ENCODE measurements around the gene HS6ST3.

Gene HS6ST3

GRCh38 chr13:96783511-96783910 lies 693.6 kb downstream of the HS6ST3 start:
- Histone ChIP-seq H3K9ac (ENCODE audit: low read length) (no peak overlapping the region), H3K4me1 (ENCODE audit: control insufficient read depth, insufficient read depth, low read length) (no peaks in the 10 kb centered on the region), H3K27ac (ENCODE audit: low read depth, low read length) (no peak overlapping the region), H3K27me3 (ENCODE audit: control insufficient read depth, insufficient read depth, low read length) (no peaks in the 10 kb centered on the region), H3K36me3 (ENCODE audit: control insufficient read depth, insufficient read depth, low read length) (no peaks in the 10 kb centered on the region), H3K9me3 (ENCODE audit: control insufficient read depth, insufficient read depth, low read depth, low read length) (no peaks in the 10 kb centered on the region; the same call in 1 of the 2 replicates), H3K4me3 (ENCODE audit: low read depth, low read length) (no peak overlapping the region)

GRCh38 chr13:96785986-96786385 lies 696.1 kb downstream of the HS6ST3 start:
- Histone ChIP-seq H3K36me3 (ENCODE audit: control insufficient read depth, insufficient read depth, low read length) (no peaks in the 10 kb centered on the region), H3K9ac (ENCODE audit: low read length) (no peak overlapping the region), H3K27ac (ENCODE audit: low read depth, low read length) (no peak overlapping the region), H3K4me1 (ENCODE audit: control insufficient read depth, insufficient read depth, low read length) (no peaks in the 10 kb centered on the region), H3K4me3 (ENCODE audit: low read depth, low read length) (no peak overlapping the region), H3K9me3 (ENCODE audit: control insufficient read depth, insufficient read depth, low read depth, low read length) (no peaks in the 10 kb centered on the region), H3K27me3 (ENCODE audit: control insufficient read depth, insufficient read depth, low read length) (no peaks in the 10 kb centered on the region)

- H3K27ac ChIP-seq (ENCODE audit: low read depth, low read length): no peak overlapping the region
- H3K4me3 ChIP-seq (ENCODE audit: low read depth, low read length): no peak overlapping the region
- H3K36me3 ChIP-seq (ENCODE audit: control insufficient read depth, insufficient read depth, low read length): no peaks in the 10 kb centered on the region
- no peak overlapping the region for H3K9ac ChIP-seq (ENCODE audit: low read length)
- H3K27me3 ChIP-seq (ENCODE audit: control insufficient read depth, insufficient read depth, low read length): no peaks in the 10 kb centered on the region
- no peaks in the 10 kb centered on the region for H3K9me3 ChIP-seq (ENCODE audit: control insufficient read depth, insufficient read depth, low read depth, low read length)
- no peaks in the 10 kb centered on the region for H3K4me1 ChIP-seq (ENCODE audit: control insufficient read depth, insufficient read depth, low read length)
Measured at GRCh38 chr13:96792188-96792587, 702.3 kb downstream of the HS6ST3 start.

GRCh38 chr13:96792736-96793403 lies 703.0 kb downstream of the HS6ST3 start:
- Histone ChIP-seq H3K27me3 (ENCODE audit: control insufficient read depth, insufficient read depth, low read length) (no peaks in the 10 kb centered on the region), H3K4me3 (ENCODE audit: low read depth, low read length) (no peak overlapping the region), H3K36me3 (ENCODE audit: control insufficient read depth, insufficient read depth, low read length) (no peaks in the 10 kb centered on the region), H3K27ac (ENCODE audit: low read depth, low read length) (no peak overlapping the region), H3K4me1 (ENCODE audit: control insufficient read depth, insufficient read depth, low read length) (no peaks in the 10 kb centered on the region), H3K9me3 (ENCODE audit: control insufficient read depth, insufficient read depth, low read depth, low read length) (no peaks in the 10 kb centered on the region), H3K9ac (ENCODE audit: low read length) (no peak overlapping the region)

DNA sequence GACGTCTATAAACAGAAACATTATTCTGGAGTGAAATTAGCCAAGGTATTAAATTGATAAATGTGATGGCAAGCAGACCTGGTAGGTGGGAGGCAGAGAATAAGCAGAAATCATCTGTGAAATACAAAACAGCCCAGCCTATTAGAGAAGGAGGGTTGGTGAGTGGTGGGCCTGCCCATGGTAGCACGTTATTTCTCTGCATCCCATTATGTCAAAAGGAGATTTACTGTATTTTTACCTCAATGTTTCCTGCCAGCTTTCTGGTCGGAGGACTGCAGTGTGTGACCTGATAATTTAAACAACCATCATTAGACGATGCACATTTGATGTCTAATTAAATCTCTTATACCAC lies 703.5 kb downstream of the HS6ST3 start:
- Histone ChIP-seq H3K9me3 (ENCODE audit: control insufficient read depth, insufficient read depth, low read depth, low read length) (no peaks in the 10 kb centered on the region), H3K9ac (ENCODE audit: low read length) (no peak overlapping the region), H3K36me3 (ENCODE audit: control insufficient read depth, insufficient read depth, low read length) (no peaks in the 10 kb centered on the region), H3K27me3 (ENCODE audit: control insufficient read depth, insufficient read depth, low read length) (no peaks in the 10 kb centered on the region), H3K27ac (ENCODE audit: low read depth, low read length) (no peak overlapping the region), H3K4me3 (ENCODE audit: low read depth, low read length) (no peak overlapping the region), H3K4me1 (ENCODE audit: control insufficient read depth, insufficient read depth, low read length) (no peaks in the 10 kb centered on the region)

- Histone ChIP-seq H3K9ac (ENCODE audit: low read length) (no peak overlapping the region), H3K36me3 (ENCODE audit: control insufficient read depth, insufficient read depth, low read length) (no peaks in the 10 kb centered on the region), H3K27ac (ENCODE audit: low read depth, low read length) (no peak overlapping the region), H3K4me1 (ENCODE audit: control insufficient read depth, insufficient read depth, low read length) (no peaks in the 10 kb centered on the region), H3K4me3 (ENCODE audit: low read depth, low read length) (no peak overlapping the region), H3K9me3 (ENCODE audit: control insufficient read depth, insufficient read depth, low read depth, low read length) (no peaks in the 10 kb centered on the region), H3K27me3 (ENCODE audit: control insufficient read depth, insufficient read depth, low read length) (no peaks in the 10 kb centered on the region)
Measured at GRCh38 chr13:96794669-96795068, 704.8 kb downstream of the HS6ST3 start.

DNA sequence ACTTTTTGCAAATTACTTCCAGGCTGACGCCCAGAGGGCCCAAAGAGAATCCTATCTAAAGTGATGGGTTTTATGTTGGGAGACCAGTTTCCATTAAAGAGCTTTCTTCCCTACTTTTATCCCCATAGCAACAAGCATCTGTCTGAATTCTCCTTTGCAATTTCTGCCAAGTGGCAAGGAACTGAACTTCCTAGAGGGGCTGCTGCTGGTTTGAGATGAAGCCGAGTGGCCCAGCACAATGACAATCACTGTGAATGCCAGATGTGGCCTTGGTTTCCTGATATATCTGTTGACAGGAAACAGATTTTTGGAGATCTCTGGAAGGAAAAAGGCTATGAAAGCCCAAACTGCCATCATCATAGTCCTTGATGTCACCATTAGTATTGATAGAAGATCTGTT lies 705.8 kb downstream of the HS6ST3 start:
- Histone ChIP-seq H3K9me3 (ENCODE audit: control insufficient read depth, insufficient read depth, low read depth, low read length) (no peaks in the 10 kb centered on the region), H3K36me3 (ENCODE audit: control insufficient read depth, insufficient read depth, low read length) (no peaks in the 10 kb centered on the region), H3K4me1 (ENCODE audit: control insufficient read depth, insufficient read depth, low read length) (no peaks in the 10 kb centered on the region), H3K27ac (ENCODE audit: low read depth, low read length) (no peak overlapping the region), H3K9ac (ENCODE audit: low read length) (no peak overlapping the region), H3K4me3 (ENCODE audit: low read depth, low read length) (no peak overlapping the region), H3K27me3 (ENCODE audit: control insufficient read depth, insufficient read depth, low read length) (no peaks in the 10 kb centered on the region)

DNA sequence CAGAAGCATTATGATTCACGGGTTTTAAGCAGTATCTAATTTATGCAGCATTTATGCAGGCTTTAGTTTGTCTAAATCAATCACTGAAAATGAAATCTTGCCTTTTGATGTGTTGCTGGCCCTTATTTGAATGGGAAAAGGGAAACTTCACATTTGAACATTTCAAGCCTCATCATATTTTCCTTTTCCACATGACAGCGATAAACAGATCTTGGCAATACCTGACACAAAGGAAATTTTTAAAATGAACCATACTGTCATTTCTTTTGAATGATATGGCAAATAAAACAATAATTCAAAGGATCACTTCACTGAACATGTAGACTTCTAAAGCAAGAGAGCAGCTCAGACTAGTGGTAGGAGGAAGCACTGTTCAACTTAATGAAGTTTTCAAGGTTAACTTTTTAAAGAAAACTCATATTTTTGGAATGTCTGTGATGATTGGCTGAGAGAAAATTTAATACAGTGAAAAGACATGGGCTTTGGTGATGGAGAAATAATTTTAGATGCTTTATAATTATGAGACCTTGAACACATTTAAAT lies 706.3 kb downstream of the HS6ST3 start:
- no peak overlapping the region for H3K27ac ChIP-seq (ENCODE audit: low read depth, low read length)
- H3K27me3 ChIP-seq (ENCODE audit: control insufficient read depth, insufficient read depth, low read length): no peaks in the 10 kb centered on the region
- no peak overlapping the region for H3K9ac ChIP-seq (ENCODE audit: low read length)
- no peak overlapping the region for H3K4me3 ChIP-seq (ENCODE audit: low read depth, low read length)
- H3K36me3 ChIP-seq (ENCODE audit: control insufficient read depth, insufficient read depth, low read length): no peaks in the 10 kb centered on the region
- H3K4me1 ChIP-seq (ENCODE audit: control insufficient read depth, insufficient read depth, low read length): no peaks in the 10 kb centered on the region
- H3K9me3 ChIP-seq (ENCODE audit: control insufficient read depth, insufficient read depth, low read depth, low read length): no peaks in the 10 kb centered on the region

DNA sequence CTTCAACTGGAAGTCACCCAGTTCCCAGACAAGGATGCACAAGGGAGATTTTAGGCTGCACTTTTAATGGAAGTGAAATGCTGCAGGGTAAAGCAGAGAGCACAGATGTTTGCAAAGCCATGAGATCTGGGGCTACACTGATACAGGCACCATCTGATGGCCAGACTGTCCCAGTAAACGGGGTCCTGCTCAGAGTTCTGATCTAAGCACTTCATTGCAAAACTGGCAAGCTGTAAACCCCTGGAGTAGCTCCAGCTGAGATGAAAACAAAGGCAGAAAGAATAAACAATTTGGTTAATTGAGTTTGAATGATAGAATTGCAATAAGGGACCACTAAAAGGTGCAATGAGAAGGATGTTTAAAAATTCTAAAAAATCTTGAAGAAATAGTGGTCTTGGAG lies 707.2 kb downstream of the HS6ST3 start:
- no peak overlapping the region for H3K4me3 ChIP-seq (ENCODE audit: low read depth, low read length)
- no peak overlapping the region for H3K27ac ChIP-seq (ENCODE audit: low read depth, low read length)
- no peaks in the 10 kb centered on the region for H3K27me3 ChIP-seq (ENCODE audit: control insufficient read depth, insufficient read depth, low read length)
- H3K9ac ChIP-seq (ENCODE audit: low read length): no peak overlapping the region
- H3K9me3 ChIP-seq (ENCODE audit: control insufficient read depth, insufficient read depth, low read depth, low read length): no peaks in the 10 kb centered on the region
- H3K4me1 ChIP-seq (ENCODE audit: control insufficient read depth, insufficient read depth, low read length): no peaks in the 10 kb centered on the region
- H3K36me3 ChIP-seq (ENCODE audit: control insufficient read depth, insufficient read depth, low read length): no peaks in the 10 kb centered on the region

- Histone ChIP-seq H3K4me1 (ENCODE audit: control insufficient read depth, insufficient read depth, low read length) (no peaks in the 10 kb centered on the region), H3K27me3 (ENCODE audit: control insufficient read depth, insufficient read depth, low read length) (no peaks in the 10 kb centered on the region), H3K27ac (ENCODE audit: low read depth, low read length) (no peak overlapping the region), H3K9ac (ENCODE audit: low read length) (no peak overlapping the region), H3K9me3 (ENCODE audit: control insufficient read depth, insufficient read depth, low read depth, low read length) (no peaks in the 10 kb centered on the region), H3K4me3 (ENCODE audit: low read depth, low read length) (no peak overlapping the region), H3K36me3 (ENCODE audit: control insufficient read depth, insufficient read depth, low read length) (no peaks in the 10 kb centered on the region)
Measured at GRCh38 chr13:96803456-96804100, 713.7 kb downstream of the HS6ST3 start.

DNA sequence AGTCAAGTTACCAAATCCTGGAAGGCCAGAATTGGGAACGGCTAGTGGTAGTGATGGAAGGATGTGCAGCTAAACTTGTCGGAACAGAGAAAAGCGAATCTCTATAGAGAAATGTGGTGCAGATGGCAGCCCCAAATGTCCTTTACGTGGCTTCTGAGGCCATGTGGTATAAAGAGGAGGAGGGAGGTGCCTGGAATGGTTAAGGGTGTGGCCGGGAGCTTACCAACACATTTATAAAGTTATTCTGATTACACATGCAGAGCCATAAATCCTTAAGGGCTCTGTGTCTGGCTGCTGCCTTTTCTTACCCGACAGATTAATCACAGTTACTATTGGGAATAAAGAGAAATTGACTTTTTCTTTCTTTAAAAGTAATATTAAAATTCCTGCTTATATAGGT lies 714.3 kb downstream of the HS6ST3 start:
- Histone ChIP-seq H3K4me1 (ENCODE audit: control insufficient read depth, insufficient read depth, low read length) (no peaks in the 10 kb centered on the region), H3K9me3 (ENCODE audit: control insufficient read depth, insufficient read depth, low read depth, low read length) (no peaks in the 10 kb centered on the region), H3K9ac (ENCODE audit: low read length) (no peak overlapping the region), H3K4me3 (ENCODE audit: low read depth, low read length) (no peak overlapping the region), H3K27ac (ENCODE audit: low read depth, low read length) (no peak overlapping the region), H3K36me3 (ENCODE audit: control insufficient read depth, insufficient read depth, low read length) (no peaks in the 10 kb centered on the region), H3K27me3 (ENCODE audit: control insufficient read depth, insufficient read depth, low read length) (no peaks in the 10 kb centered on the region)

Measured in HUES6 (cell line).